KMS-11 (cell line): ENCODE data around the gene GHRH.

Experiments used
- H2AFZ ChIP-seq: fragments of 200-600 bp; sonication (generic); 2 replicates; pipeline ENCODE4 v1.6.1; 2016; ENCODE audit warnings: antibody characterized with exemption, mixed run types, low read depth
- H3K27ac ChIP-seq: fragments of 200-600 bp; sonication (generic); 2 replicates; pipeline ENCODE4 v1.6.1; 2016; ENCODE audit warnings: mild to moderate bottlenecking, mixed run types
- H3K27me3 ChIP-seq: fragments of 200-600 bp; sonication (generic); 2 replicates; pipeline ENCODE4 v1.6.1; 2017; ENCODE audit warnings: mild to moderate bottlenecking, low read depth, mixed run types, moderate library complexity; ENCODE audit not compliant: insufficient read depth
- H3K36me3 ChIP-seq: fragments of 200-600 bp; sonication (generic); 2 replicates; pipeline ENCODE4 v1.6.1; 2017; ENCODE audit warnings: mild to moderate bottlenecking, mixed run types; ENCODE audit not compliant: insufficient read depth
- H3K4me1 ChIP-seq: fragments of 200-600 bp; sonication (generic); 2 replicates; pipeline ENCODE4 v1.6.1; 2016; ENCODE audit warnings: mild to moderate bottlenecking, low read depth, mixed run types; ENCODE audit not compliant: poor library complexity, severe bottlenecking
- H3K4me2 ChIP-seq: fragments of 200-600 bp; sonication (generic); 2 replicates; pipeline ENCODE4 v1.7.0; 2016; ENCODE audit warnings: mild to moderate bottlenecking, mixed run types
- H3K4me3 ChIP-seq: fragments of 200-600 bp; sonication (generic); IDR thresholded peaks from 2 replicates; pipeline ENCODE4 v1.6.1; 2017; ENCODE audit warnings: low read depth, low read length, mixed read lengths; ENCODE audit not compliant: insufficient read depth
- H3K79me2 ChIP-seq: fragments of 200-600 bp; sonication (generic); 2 replicates; pipeline ENCODE4 v1.6.1; 2016; ENCODE audit warnings: low read depth, mixed run types; ENCODE audit not compliant: insufficient read depth
- H3K9ac ChIP-seq: fragments of 200-600 bp; sonication (generic); 2 replicates; pipeline ENCODE4 v1.6.1; 2016; ENCODE audit warnings: mild to moderate bottlenecking, mixed run types
- H4K20me1 ChIP-seq: fragments of 200-600 bp; sonication (generic); 2 replicates; pipeline ENCODE4 v1.6.1; 2016; ENCODE audit warnings: mild to moderate bottlenecking, mixed run types; ENCODE audit not compliant: insufficient read depth
- CTCF ChIP-seq: fragments of 200-600 bp; sonication (generic); conservative IDR thresholded peaks from 2 replicates; pipeline ENCODE4 v1.6.1; 2017; ENCODE audit warnings: low read depth, mild to moderate bottlenecking, antibody characterized with exemption, low read length, moderate library complexity, mixed read lengths

GHRH gene

GRCh38 chr20:37207171-37207570 lies 54.4 kb downstream of the GHRH start:
- no peak overlapping the region for H2AFZ ChIP-seq
- H3K4me3 ChIP-seq, result no peak overlapping the region
- 0 out of 2 replicates have a peak, but pooled peaks cover 4% of the 10 kb centered on the region for H4K20me1 ChIP-seq
- peaks cover 4% of the 10 kb centered on the region; the same call in 1 of the 2 replicates for H3K79me2 ChIP-seq
- H3K4me1 ChIP-seq, result peaks cover 1% of the 10 kb centered on the region
- no peak overlapping the region for H3K27ac ChIP-seq
- H3K27me3 ChIP-seq, result no peaks in the 10 kb centered on the region
- peaks cover 40% of the 10 kb centered on the region; the same call in 1 of the 2 replicates for H3K36me3 ChIP-seq
- H3K9ac ChIP-seq, result no peak overlapping the region
- no peak overlapping the region for H3K4me2 ChIP-seq
- no peak for TF ChIP-seq CTCF

GRCh38 chr20:37205794-37206193 lies 55.8 kb downstream of the GHRH start:
- TF ChIP-seq CTCF, result no peak
- H2AFZ ChIP-seq, result no peak overlapping the region

GRCh38 chr20:37205130-37205529 lies 56.5 kb downstream of the GHRH start:
- H3K4me2 ChIP-seq, result no peak overlapping the region
- peaks cover 4% of the 10 kb centered on the region; the same call in 1 of the 2 replicates for H3K79me2 ChIP-seq
- TF ChIP-seq CTCF, result no peak
- H4K20me1 ChIP-seq, result peaks cover 8% of the 10 kb centered on the region; the same call in 1 of the 2 replicates
- H3K36me3 ChIP-seq, result peaks cover 42% of the 10 kb centered on the region; the same call in 1 of the 2 replicates
- H3K4me3 ChIP-seq, result no peak overlapping the region
- no peak overlapping the region for H2AFZ ChIP-seq
- no peak overlapping the region for H3K27ac ChIP-seq
- H3K27me3 ChIP-seq, result no peaks in the 10 kb centered on the region
- no peak overlapping the region for H3K9ac ChIP-seq
- H3K4me1 ChIP-seq, result peaks cover 6% of the 10 kb centered on the region

More at GRCh38 chr20:37205794-37206193, 55.8 kb downstream of the GHRH start:
- H3K36me3 ChIP-seq, result peaks cover 40% of the 10 kb centered on the region; the same call in 1 of the 2 replicates
- H3K27ac ChIP-seq, result no peak overlapping the region
- H3K79me2 ChIP-seq, result peaks cover 4% of the 10 kb centered on the region; the same call in 1 of the 2 replicates
- no peak overlapping the region for H3K4me2 ChIP-seq
- peaks cover 6% of the 10 kb centered on the region for H3K4me1 ChIP-seq
- H3K4me3 ChIP-seq, result no peak overlapping the region
- no peak overlapping the region for H3K9ac ChIP-seq
- no peaks in the 10 kb centered on the region for H3K27me3 ChIP-seq
- 0 out of 2 replicates have a peak, but pooled peaks cover 4% of the 10 kb centered on the region for H4K20me1 ChIP-seq

- Histone ChIP-seq H3K4me2 (no peak overlapping the region), H3K79me2 (peaks cover 8% of the 10 kb centered on the region; the same call in 1 of the 2 replicates), H3K27ac (no peak overlapping the region), H3K4me3 (no peak overlapping the region), H3K9ac (no peak overlapping the region), H3K4me1 (peaks cover 6% of the 10 kb centered on the region), H4K20me1 (peaks cover 9% of the 10 kb centered on the region; the same call in 1 of the 2 replicates), H3K27me3 (no peaks in the 10 kb centered on the region), H2AFZ (no peak overlapping the region), H3K36me3 (peaks cover 34% of the 10 kb centered on the region; the same call in 1 of the 2 replicates)
- TF ChIP-seq CTCF, result no peak
These were observed 57.6 kb downstream of the GHRH start for GRCh38 chr20:37204056-37204455.
